ENCODE data around the gene CECR2.

The CECR2 gene

DNA sequence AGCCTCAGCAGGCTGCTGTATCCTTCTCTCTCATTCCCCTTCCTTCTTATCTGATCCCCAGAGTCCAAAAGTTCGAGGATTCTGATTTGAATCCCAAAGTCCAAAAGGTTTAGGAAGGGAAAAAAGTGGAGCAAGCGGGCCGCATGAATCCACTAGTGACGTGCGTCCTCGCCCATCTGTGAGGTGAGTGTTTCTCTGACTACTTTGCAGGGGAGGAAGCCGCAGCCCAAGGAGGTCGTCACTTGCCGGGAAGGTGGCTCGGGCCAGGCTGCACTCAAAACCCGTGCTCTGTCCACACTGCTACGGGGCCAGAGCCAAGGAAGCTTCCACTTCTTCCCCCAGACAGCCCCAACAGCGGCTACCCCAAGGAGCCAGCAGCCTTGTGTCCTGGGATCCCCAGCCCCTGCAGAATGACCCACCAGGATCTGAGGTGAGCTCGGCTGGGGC is 210.3 kb downstream of the CECR2 start:
- DNase-seq (ENCODE audit: low read depth), result no peak
- TF ChIP-seq, protein P1, sequence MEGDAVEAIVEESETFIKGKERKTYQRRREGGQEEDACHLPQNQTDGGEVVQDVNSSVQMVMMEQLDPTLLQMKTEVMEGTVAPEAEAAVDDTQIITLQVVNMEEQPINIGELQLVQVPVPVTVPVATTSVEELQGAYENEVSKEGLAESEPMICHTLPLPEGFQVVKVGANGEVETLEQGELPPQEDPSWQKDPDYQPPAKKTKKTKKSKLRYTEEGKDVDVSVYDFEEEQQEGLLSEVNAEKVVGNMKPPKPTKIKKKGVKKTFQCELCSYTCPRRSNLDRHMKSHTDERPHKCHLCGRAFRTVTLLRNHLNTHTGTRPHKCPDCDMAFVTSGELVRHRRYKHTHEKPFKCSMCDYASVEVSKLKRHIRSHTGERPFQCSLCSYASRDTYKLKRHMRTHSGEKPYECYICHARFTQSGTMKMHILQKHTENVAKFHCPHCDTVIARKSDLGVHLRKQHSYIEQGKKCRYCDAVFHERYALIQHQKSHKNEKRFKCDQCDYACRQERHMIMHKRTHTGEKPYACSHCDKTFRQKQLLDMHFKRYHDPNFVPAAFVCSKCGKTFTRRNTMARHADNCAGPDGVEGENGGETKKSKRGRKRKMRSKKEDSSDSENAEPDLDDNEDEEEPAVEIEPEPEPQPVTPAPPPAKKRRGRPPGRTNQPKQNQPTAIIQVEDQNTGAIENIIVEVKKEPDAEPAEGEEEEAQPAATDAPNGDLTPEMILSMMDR (IDR thresholded peaks at IDR 0.05; ENCODE audit: control insufficient read depth, extremely low read depth, insufficient read depth), result no peak
- H3K4me3 ChIP-seq (ENCODE audit: low read depth, low read length), result no peak overlapping the region

DNA sequence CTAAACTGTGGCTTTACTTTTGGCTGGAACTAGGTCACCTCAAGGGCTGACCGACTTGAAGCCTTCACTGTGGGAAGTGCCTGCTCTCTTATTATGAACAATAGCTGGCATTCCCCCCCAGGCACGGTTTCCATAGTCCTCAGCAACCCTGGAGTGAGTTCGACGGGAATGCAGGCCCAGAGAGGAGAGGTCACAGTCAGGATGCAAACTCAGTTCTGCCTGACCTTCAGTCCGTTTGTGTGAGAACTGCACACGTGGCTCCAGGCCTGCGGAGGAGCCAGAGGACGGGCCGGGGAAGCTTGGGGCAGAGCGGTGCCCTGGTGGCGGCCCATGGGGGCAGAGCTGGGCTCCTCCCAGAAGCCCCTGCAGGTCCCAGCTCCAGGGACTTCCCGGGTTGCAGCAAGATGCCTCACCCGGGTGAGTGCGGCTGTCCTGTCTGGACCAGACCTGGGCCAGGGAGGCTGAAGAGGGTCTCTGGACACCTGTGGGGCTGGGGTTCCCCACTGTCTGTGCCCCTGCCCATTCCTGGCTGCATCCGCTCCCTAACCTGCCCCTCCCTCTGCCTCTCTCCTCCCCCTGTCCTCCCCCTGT is 211.3 kb downstream of the CECR2 start:
- TF ChIP-seq, protein P1 (IDR thresholded peaks at IDR 0.05; ENCODE audit: control insufficient read depth, extremely low read depth, insufficient read depth), result no peak
- no peak overlapping the region for H3K4me3 ChIP-seq (ENCODE audit: low read depth, low read length)
- DNase-seq (ENCODE audit: low read depth), result no peak

DNA sequence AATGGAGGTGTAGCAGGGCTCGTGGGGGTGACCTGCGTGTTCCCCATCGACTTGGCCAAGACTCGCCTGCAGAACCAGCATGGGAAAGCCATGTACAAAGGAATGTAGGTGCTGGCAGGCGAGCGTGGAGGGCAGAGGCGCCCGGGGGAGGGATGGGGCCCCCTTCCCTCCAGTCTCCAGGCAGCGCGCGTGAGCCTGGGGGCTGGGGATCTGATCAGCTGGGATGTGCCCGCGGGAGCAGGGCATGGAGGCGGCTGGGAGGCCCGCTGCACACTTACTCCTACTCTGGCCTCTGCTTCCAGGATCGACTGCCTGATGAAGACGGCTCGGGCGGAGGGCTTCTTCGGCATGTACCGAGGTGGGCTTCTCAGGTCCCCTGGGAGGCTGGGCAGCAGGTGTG is 211.8 kb downstream of the CECR2 start:
- no peak for DNase-seq (ENCODE audit: low read depth)
- TF ChIP-seq, protein P1 (IDR thresholded peaks at IDR 0.05; ENCODE audit: control insufficient read depth, extremely low read depth, insufficient read depth), result no peak
- H3K4me3 ChIP-seq (ENCODE audit: low read depth, low read length), result no peak overlapping the region

DNA sequence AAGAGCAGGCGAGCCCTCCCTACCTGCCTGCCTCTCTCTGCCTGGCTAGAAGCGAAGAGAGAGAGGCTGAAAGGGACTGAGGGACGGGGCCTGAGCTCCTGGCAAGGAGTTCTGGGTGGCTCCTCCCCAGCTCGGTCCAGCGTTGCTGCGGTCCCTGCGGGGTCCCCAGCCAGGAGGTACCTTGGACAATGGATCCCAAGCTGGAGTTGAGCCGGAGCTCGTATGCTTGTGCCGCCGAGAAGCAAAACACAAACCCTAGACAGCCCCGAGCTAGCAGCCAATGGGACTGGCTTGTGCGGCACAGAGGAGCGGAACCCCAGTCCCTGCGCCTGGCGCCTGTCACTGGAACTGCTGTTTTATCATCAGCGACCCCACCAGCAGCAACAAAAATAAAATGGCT is 212.4 kb downstream of the CECR2 start:
- TF ChIP-seq, protein P1 (IDR thresholded peaks at IDR 0.05; ENCODE audit: control insufficient read depth, extremely low read depth, insufficient read depth), result no peak
- H3K4me3 ChIP-seq (ENCODE audit: low read depth, low read length), result no peak overlapping the region

DNA sequence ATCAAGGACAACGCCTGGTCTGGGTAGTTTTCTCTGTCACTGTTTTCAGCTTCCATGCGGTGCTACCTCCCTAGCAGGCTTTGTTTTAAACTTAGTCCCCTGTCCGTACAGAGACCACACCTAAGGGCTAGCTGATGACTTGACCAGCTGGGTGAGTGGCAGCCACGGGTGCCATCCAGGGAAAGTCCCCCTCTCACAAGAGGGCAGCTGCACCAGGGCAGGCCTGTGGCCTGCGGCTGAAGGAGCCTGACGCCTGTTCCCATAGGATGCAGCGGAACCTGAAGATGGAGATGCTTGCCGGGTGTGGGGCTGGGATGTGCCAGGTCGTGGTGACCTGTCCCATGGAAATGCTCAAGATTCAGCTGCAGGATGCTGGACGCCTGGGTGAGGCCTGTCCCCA is 213.9 kb downstream of the CECR2 start:
- no peak overlapping the region for H3K4me3 ChIP-seq (ENCODE audit: low read depth, low read length)
- DNase-seq (ENCODE audit: low read depth), result no peak

More for the DNA sequence above, 212.4 kb downstream of the CECR2 start:
- no peak for DNase-seq (ENCODE audit: low read depth)

DNA sequence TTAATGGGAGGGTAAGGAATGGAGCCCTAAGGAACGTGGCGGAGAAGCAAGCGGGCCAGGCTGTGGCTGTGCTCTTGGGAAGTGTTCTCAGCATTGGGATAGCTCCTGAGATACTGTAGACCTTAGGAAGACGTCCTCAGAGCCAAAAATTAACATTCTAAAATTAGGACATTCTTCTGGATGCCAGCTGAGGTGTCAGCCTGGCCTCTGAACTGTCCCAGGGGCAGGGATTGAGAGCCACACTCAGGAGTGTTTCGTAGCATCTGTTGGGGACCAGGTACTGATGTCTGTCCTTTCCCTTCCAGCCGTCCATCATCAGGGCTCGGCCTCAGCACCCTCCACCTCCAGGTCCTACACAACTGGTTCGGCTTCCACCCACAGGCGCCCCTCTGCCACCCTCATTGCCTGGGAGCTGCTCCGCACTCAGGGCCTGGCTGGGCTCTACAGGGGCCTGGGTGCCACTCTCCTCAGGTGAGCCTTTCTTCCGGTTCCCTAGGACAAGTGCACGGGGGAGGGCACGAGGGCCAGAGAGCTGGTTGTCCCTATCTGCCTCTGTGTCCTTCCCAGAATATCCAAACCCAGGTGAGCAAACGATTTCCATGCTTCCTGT is 217.7 kb downstream of the CECR2 start:
- no peak overlapping the region for H3K4me3 ChIP-seq (ENCODE audit: low read depth, low read length)
- TF ChIP-seq, protein P1 (IDR thresholded peaks at IDR 0.05; ENCODE audit: control insufficient read depth, extremely low read depth, insufficient read depth), result no peak
- DNase-seq (ENCODE audit: low read depth), result no peak

More for the DNA sequence above, 213.9 kb downstream of the CECR2 start:
- TF ChIP-seq, protein P1 (IDR thresholded peaks at IDR 0.05; ENCODE audit: control insufficient read depth, extremely low read depth, insufficient read depth), result no peak

DNA sequence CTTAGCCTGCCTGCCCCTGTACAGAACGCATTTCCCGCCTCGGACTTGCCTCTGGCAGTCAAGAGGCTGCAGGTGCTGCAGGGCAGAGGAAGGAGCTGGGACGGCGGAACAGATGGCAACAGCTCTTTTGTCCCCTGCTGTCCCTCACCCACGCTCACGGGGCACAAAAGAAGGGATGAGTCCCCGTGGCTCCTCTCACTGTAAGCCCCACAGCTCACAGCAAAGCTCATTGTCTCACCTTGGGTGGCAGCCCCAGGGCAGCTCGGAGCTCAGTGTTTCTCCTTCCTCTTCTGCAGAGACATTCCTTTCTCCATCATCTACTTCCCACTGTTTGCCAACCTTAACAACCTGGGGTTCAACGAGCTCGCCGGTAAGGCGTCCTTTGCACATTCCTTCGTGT is 218.4 kb downstream of the CECR2 start:
- H3K4me3 ChIP-seq (ENCODE audit: low read depth, low read length), result no peak overlapping the region
- TF ChIP-seq, protein P1 (IDR thresholded peaks at IDR 0.05; ENCODE audit: control insufficient read depth, extremely low read depth, insufficient read depth), result no peak
- DNase-seq (ENCODE audit: low read depth), result no peak

All from LNCaP clone FGC (cell line).